Activated CD8-positive, alpha-beta memory T cell treated with anti-CD3 and anti-CD28 coated beads for 36 hours (primary cell): ENCODE measurements around the gene PRM3. TPM values are rescaled to one million over a fixed set of nuclear protein-coding genes. Genes with fewer than 3 reads are reported as not detected.
"Not testable (repeated sequence)": the region's sequence is repeated elsewhere in the genome, so short reads cannot be mapped to it uniquely, and the experiment has no call there.

Experiments used
- CTCF ChIA-PET: fragments of 350-600 bp; sonication (Branson Sonifier 250); formaldehyde crosslinking; loops from one replicate; lab custom pipeline; 2021; ENCODE audit warnings: antibody characterized with exemption; lab: Charles Lee
- POLR2A ChIA-PET: fragments of 350-600 bp; sonication (Branson Sonifier 250); formaldehyde crosslinking; loops from one replicate; lab custom pipeline; 2021; ENCODE audit warnings: antibody characterized with exemption; lab: Charles Lee
- total RNA-seq, 2 experiments: library from RNA; stranded (reverse); gene quantifications; one replicate each; pipeline ENCODE4 v1.2.3, GENCODE V29; 2021

The PRM3 gene
- total RNA-seq, 2 experiments from 2014 or later, result not detected

DNA sequence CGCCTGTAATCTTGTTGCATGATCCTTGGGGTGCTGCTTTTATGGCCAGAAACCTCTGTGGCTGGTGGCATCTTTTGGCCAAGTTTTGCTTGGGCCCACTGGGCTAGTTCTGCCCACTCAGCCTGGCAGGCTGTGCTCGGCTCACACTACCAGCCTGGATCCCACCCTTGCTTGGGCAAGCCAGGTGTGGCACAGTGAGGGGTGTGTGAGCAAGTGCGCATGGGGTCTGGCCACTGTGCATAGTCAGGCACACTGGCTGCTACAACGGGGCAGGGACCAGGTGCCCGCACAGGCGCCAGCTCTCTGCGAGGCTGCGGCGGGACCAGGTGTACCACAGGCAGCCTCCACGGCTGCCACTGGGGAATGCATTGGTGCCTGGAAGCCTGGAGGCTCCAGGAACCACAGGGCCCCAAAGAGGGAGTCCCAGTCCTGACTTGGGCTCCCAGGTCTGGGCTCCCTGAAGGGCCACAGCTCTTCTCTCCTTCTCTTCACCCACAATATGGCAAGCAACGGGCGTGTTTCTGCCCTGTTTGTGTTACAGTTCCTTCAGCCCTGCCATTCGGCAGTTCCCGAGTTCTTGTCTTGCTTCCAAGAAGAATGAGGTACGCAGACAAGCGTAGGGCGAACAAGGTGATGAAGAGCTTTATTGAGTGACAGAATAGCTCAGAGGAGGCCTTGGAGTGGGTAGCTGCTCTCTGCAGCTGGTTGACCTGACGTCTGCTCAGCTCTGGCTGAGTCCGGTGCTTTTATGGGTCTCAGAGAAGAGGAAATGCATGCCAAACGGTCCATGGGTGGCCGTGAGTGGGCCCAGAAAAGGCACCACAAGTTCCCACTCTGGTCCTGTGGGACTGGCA is 34.4 kb upstream of the PRM3 start:
- POLR2A ChIA-PET, result no interaction called here
- CTCF ChIA-PET, result interaction anchor here (1.2 kb wide), 1 partner anchor 9 kb away, joined by 4 read pairs; no protein-coding TSS in a partner anchor

DNA sequence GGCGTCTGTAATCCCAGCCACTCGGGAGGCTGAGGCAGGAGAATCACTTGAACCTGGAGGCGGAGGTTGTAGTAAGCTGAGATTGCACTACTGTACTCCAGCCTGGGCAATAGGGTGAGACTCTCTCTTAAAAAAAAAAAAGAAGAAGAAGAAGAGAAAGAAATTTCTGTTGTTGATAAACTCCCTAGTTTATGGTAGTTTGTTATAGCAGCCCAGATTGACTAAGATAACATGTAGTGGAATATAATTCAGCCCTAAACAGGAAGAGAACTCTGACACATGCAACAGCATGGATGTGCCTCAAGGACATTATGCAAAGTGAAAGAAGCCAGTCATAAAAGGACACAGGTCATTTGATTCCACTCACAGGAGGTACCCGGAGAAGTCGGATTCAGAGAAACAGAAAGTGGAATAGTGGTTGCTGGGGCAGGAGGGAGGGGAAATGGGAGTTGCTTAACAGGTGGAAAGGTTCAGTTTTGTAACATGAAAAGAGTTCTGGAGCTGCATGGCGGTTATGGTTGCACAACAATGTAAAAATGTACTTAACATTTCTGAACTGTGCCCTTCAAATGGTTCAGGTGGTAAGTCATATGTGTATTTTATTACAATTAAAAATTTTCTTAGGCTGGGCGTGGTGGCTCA is 33.7 kb upstream of the PRM3 start:
- CTCF ChIA-PET, result no interaction called here
- POLR2A ChIA-PET, result no interaction called here

DNA sequence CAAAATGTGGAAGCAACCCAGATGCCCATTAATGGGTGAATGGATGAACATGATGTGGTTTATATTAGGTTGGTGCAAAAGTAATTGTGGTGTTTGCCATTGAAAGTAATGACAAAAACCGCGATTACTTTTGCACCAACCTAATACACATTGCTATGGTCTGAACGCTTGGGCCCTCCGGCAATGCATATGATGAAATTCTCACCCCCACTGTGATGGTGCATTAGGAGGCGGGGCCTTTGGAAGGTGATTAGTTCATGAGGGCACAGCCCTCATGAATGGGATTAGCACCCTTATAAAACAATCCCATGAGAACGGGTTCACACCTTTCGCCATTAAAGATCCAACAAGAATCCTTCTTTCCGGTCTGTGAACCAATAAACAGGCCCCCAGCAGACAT is 33.0 kb upstream of the PRM3 start:
- CTCF ChIA-PET, result no interaction called here
- POLR2A ChIA-PET, result no interaction called here

DNA sequence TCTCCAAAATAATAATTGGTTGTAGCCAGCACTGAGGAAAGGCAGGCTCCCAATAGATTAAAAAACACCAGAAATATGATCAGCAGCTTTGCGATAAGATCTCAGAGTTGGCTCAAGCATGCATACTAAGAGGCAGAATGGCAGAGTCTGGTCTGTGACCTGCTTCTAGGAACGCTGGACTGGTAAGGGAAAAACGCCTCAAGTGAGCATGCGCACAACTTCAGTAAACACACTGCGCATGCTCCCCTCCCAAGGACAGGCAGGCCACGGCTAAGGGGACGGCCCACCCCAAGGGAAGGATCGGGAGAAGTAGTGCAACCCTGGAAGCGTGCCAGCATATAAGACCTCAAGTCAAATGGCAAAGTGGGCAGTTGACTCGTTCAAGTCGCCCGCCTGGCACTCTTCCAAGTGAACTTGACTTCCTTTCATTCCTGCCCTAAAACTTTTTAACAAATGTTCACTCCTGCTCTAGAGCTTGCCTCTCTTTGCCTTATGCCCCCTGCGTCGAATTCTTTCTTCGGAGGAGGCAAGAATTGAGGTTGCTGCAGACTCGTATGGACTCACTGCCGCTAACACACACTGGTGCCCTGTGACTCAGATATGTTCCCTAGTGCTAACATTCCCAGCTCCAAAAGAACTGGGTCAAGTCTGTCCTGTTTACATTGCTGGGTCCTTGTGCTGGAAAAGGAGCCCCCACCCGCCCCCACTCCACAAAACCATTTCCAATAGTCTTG is 30.1 kb upstream of the PRM3 start:
- ChIA-PET POLR2A (no interaction called here), CTCF (no interaction called here)

DNA sequence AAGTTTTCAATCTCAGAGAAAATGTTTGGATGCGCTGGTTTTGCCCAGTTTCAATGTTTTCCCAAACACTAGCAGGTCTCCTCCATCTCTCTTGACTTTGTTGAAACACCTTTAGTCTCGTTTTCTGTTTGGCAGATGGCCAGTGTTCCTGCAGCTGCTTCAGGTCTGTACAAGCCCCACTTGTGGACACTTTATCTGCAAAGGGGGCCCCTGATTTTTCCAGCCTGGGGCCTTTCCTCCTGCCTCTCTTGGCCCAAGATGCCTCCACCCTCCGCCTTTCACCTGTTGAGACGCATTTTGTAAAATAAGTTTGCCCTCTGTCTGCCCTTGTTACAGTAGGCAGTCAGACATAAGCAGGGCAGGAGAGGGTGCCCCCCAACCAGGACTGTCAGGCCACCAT is 29.5 kb upstream of the PRM3 start:
- ChIA-PET POLR2A (no interaction called here), CTCF (no interaction called here)

- CTCF ChIA-PET, result no interaction called here
- POLR2A ChIA-PET, result no interaction called here
These were observed 28.4 kb upstream of the PRM3 start for GRCh38 chr16:11301645-11302501.

- POLR2A ChIA-PET, result no interaction called here
- CTCF ChIA-PET, result no interaction called here
These were observed 27.1 kb upstream of the PRM3 start for GRCh38 chr16:11300560-11300892.

DNA sequence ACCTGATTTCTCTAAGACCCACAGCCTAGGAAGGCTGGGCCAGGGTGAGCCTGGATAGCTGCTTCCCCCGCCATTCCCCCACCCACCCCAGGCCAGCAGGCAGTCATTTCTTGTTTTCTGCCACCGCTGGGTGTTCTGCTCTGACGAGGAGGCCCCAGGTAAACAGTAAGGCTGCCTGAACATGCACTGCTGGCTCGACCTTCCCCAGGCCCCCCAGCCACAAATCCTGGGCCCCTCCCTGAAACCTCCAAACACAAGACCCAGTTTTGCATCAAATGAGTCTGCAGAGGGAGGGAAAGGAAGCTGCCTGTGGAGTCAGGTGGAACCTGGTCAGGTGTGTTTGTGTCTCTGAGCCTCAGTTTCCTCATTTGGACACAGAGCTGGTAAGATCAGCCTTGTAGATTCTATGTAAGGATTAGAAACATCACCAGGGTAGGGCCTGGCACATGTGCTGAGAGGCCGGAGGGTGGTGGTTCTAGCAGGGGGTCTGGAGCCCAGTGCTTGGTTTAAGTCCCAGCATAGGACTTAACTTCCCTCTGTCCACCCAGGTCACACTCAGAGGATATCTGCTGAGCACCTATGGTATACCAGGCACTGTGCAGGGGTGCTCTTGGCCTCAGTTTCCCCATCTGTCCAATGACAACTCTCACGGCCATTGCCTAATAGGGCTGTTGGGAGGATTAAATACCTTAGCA is 26.6 kb upstream of the PRM3 start:
- ChIA-PET POLR2A (no interaction called here), CTCF (no interaction called here)

DNA sequence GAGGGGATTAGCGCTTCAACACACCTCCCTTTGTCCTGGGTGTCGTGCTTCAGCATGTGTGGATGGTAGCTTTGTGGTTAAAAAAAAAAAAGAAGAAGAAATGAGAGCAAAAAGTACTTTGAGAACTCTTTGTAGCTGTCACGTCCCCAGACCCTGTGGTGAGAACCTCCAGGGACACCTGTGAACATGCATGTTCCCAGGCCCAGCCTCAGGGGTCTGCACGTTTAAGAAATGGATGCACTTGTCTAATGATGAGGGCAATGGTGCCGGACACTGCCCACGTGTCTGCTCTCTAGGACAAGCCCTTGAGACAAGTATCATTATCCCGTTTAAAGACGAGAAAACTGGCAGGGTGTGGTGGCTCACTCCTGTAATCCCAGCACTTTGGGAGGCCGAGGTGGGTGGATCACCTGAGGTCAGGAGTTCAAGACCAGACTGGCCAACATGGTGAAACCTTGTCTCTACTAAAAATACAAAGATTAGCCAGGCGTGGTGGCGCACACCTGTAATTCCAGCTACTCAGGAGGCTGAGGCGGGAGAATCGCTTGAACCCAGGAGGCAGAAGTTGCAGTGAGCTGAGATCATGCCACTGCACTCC is 25.6 kb upstream of the PRM3 start:
- CTCF ChIA-PET, result interaction anchor here (1.2 to 1.5 kb wide), 2 partner anchors 10 to 12 kb away, joined by 4 read pairs; no protein-coding TSS in a partner anchor
- POLR2A ChIA-PET, result not testable (repeated sequence)

DNA sequence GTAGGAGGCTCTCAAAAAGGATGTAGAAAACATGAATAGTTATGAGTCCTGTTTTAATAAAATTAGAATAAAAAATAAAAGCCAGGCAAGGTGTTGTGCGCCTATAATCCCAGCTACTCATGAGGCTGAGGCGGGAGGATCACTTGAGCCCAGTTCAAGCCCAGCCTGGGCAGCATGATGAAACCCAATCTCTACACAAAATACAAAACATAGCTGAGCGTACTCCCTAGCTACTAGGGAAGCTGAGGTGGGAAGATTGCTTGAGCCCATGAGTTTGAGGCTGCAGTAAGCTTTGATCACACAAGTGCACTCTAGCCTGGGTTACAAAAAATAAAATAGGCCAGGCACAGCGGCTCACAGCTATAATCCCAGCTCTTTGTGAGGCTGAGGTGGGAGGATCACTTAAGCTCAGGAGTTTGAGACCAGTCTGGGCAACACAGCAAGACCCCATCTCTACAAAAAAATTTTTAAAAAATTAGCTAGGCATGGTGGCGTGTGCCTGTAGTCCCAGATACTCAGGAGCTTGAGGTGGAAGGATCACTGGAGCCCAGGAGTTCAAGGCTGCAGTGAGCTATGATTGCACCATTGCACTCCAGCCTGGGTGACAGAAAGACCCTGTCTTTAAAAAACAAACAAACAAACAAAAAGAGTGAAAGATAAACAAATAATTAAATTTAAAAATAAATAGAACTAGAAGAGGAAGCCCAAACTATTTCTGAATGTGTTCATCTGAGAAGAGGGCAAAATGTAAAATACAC is 24.9 kb upstream of the PRM3 start:
- ChIA-PET POLR2A (interaction anchor here (0.6 kb wide), 1 partner anchor 42 kb away, joined by 4 read pairs; the partner anchor contains the start of gene SOCS1), CTCF (interaction anchor here (0.6 to 1.5 kb wide), 7 partner anchors 10 to 75 kb away, joined by 3 to 5 read pairs (median 4); partner anchors contain the start of gene SOCS1)

DNA sequence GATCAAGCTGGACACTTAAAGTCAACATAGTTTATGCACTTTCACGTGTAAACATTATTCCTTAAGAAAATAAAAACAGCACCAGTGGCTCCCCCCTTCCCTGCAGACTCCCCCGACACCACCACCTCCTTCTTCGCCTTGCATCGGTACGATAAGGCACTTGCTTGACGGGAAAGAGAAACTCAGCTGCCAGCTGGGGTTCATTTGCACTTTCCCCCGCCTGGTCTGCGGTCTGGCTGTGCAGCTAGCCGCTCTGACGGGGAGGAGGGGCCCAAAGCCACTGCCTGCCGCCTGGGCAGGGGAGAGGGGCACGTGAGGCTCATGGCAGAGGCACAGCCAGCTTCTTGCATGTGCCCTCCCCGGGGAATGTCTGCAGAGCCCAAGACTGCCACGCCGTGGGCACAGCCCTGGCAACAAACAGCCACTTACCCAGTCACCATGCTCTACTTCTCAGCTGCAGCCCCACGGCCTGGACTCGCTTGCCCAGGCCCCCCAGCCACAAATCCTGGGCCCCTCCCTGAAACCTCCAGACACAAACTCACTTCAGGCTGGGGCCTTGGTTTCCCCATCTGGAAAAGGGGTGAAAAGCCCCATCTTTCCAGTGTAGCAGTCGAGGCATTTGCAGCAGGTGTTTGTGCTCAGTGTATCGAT is 24.2 kb upstream of the PRM3 start:
- POLR2A ChIA-PET, result interaction anchor here (0.6 to 1.4 kb wide), 4 partner anchors 14 to 44 kb away, joined by 3 to 8 read pairs (median 4); partner anchors contain the start of gene SOCS1
- CTCF ChIA-PET, result interaction anchor here (0.6 to 1.5 kb wide), 8 partner anchors 11 to 75 kb away, joined by 3 to 5 read pairs (median 4); partner anchors contain the start of gene SOCS1

- CTCF ChIA-PET, result interaction anchor here (0.6 to 1.5 kb wide), 5 partner anchors 15 to 76 kb away, joined by 3 to 5 read pairs (median 3); partner anchors contain the start of gene SOCS1
- POLR2A ChIA-PET, result interaction anchor here (0.6 to 1.4 kb wide), 3 partner anchors 15 to 43 kb away, joined by 3 to 8 read pairs (median 4); no protein-coding TSS in a partner anchor
These were observed 23.5 kb upstream of the PRM3 start for GRCh38 chr16:11296706-11297491.

- ChIA-PET CTCF (interaction anchor here (0.9 kb wide), 1 partner anchor 16 kb away, joined by 3 read pairs; no protein-coding TSS in a partner anchor), POLR2A (interaction anchor here (1.4 kb wide), 1 partner anchor 15 kb away, joined by 4 read pairs; no protein-coding TSS in a partner anchor)
These were observed 22.9 kb upstream of the PRM3 start for GRCh38 chr16:11296351-11296705.

DNA sequence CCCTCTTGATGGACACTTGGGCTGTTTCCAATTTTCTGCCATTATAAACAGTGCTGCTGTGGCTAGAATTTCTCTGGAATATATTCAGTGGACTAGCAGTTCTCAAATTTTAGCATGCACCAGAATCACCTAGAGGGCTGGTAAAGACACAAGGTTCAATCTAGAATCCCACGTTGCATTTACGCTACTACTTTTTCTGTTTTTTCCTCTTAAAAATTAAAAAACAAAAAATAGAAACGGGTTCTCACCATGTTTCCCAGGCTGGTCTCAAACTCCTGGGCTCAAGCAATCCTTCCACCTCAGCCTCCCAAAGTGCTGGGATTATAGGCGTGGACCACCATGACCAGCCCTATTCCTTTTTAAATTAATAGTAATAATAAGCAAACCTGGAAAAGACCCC is 22.2 kb upstream of the PRM3 start:
- POLR2A ChIA-PET, result no interaction called here
- CTCF ChIA-PET, result interaction anchor here (1.3 kb wide), 1 partner anchor 23 kb away, joined by 3 read pairs; the partner anchor contains the start of gene PRM3

- ChIA-PET CTCF (interaction anchor here (0.7 to 1.3 kb wide), 3 partner anchors 11 to 240 kb away, joined by 3 to 5 read pairs (median 4); partner anchors contain the start of gene SOCS1), POLR2A (interaction anchor here (0.6 kb wide), 1 partner anchor 102 kb away, joined by 4 read pairs; no protein-coding TSS in a partner anchor)
These were observed 18.8 kb upstream of the PRM3 start for GRCh38 chr16:11292076-11292748.
